ENCODE data around the gene ENTPD2. TPM values are rescaled to one million over a fixed set of nuclear protein-coding genes. Genes with fewer than 3 reads are reported as not detected.

ENTPD2 gene
- total RNA-seq, 1 experiment from 2014 or later: 32.5 TPM

- Histone ChIP-seq H3K36me3 (ENCODE audit: control insufficient read depth in 1 of 2, insufficient read depth in 2 of 2, low read length in 2 of 2) (no peaks in the 10 kb centered on the region), H3K4me3 (replicated peaks in 1 of 2; ENCODE audit: low read depth in 1 of 2, low read length in 2 of 2) (peak overlapping the region; percentile 56 to 70), H3K9ac (ENCODE audit: low read length) (peak overlapping the region; percentile 59), H2AFZ (ENCODE audit: low read depth, low read length, poor library complexity, severe bottlenecking) (peak overlapping the region; percentile 88), H3K4me2 (ENCODE audit: low read length) (peak overlapping the region; percentile 100), H3K79me2 (ENCODE audit: insufficient read depth, low read length) (peaks cover 31% of the 10 kb centered on the region), H3K9me2 (ENCODE audit: insufficient read depth) (no peaks in the 10 kb centered on the region), H3K9me3 (ENCODE audit: control insufficient read depth in 1 of 2, insufficient read depth in 1 of 2, low read depth in 1 of 2, low read length in 2 of 2) (no peaks in the 10 kb centered on the region), H3K4me1 (ENCODE audit: control insufficient read depth in 1 of 2, insufficient read depth in 2 of 2, low read length in 2 of 2) (peaks cover 32 to 48% of the 10 kb centered on the region in 2 experiments), H4K20me1 (ENCODE audit: insufficient read depth) (no peaks in the 10 kb centered on the region), H3K27me3 (ENCODE audit: insufficient read depth, low read length) (no peaks in the 10 kb centered on the region), H3K27ac (ENCODE audit: low read depth, low read length) (peak overlapping the region; percentile 85; the same call in 1 of the 2 replicates)
- CTCF ChIA-PET: interaction anchor here (1.0 to 2.1 kb wide), 25 partner anchors 9 to 238 kb away, joined by 3 to 42 read pairs (median 6); partner anchors contain the start of genes AJM1, ENTPD2, FBXW5 and LRRC26
- DNase-seq (ENCODE audit: low read depth, low spot score) (no peak), ATAC-seq (peak; percentile 70)
- BruUV-seq (replicated peaks): no TSS peak
- intact Hi-C loops (cut with micrococcal nuclease): loop anchor here (5.0 kb wide), 1 partner anchor 181 kb away; the partner anchor contains the start of gene PHPT1
- POLR2A ChIA-PET: interaction anchor here (1.1 to 1.4 kb wide), 3 partner anchors 81 to 212 kb away, joined by 3 to 6 read pairs (median 3); partner anchors contain the start of gene TUBB4B
- RAD21 ChIA-PET (ENCODE audit: low non-redundant PET in 1 of 2, low total read pairs in 2 of 2, uncharacterized antibody in 2 of 2, unreplicated experiment in 2 of 2): interaction anchor here (1.2 kb wide), 2 partner anchors 80 to 81 kb away, joined by 4 read pairs; no protein-coding TSS in a partner anchor
- TF ChIP-seq MAX (IDR thresholded peaks at IDR 0.05) (no peak), TCF7L2 (IDR thresholded peaks at IDR 0.05; ENCODE audit: borderline replicate concordance, extremely low read depth, insufficient read depth, insufficient read length) (peak; percentile 8), ZFX (IDR thresholded peaks at IDR 0.05) (no peak), POLR2A (IDR thresholded peaks at IDR 0.05; ENCODE audit: borderline replicate concordance, extremely low read depth, insufficient read depth, insufficient read length) (no peak), POLR2AphosphoS5 (IDR thresholded peaks at IDR 0.05; ENCODE audit: low read depth, low read length) (peak; percentile 13; the same call in 1 of the 2 replicates), EGR1 (IDR thresholded peaks at IDR 0.05; ENCODE audit: low read depth) (no peak), CTCF (IDR thresholded peaks at IDR 0.05 in 2 of 3, conservative IDR thresholded peaks at IDR 0.05 in 1 of 3; ENCODE audit: borderline replicate concordance in 1 of 3, insufficient read depth in 1 of 3, low read depth in 2 of 3, low read length in 2 of 3) (peak in 2 of 3 experiments; percentile 59 to 85; a peak in 4 of 6 replicates), FOSL1 (IDR thresholded peaks at IDR 0.05; ENCODE audit: low read depth) (no peak)
Observed at GRCh38 chr9:137028263-137029057, 25.4 kb downstream of the ENTPD2 start.

All from HCT116 (cell line).